Transverse colon (tissue), 4 donors: ENCODE results near the gene UBAP2L. TPM values are rescaled to one million over a fixed set of nuclear protein-coding genes. Genes with fewer than 3 reads are reported as not detected.

Source experiments
- DNase-seq: peaks from one replicate; pipeline ENCODE4 v3.0.0-alpha.2; 2019
- H3K27ac ChIP-seq, 4 donors: fragments of 200-600 bp; sonication (generic); 2 replicates each; pipeline ENCODE4 v1.5.1; 2016 to 2018; ENCODE audit warnings: inconsistent platforms in 4 of 4
- H3K27me3 ChIP-seq: fragments of 200-600 bp; sonication (generic); 2 replicates; pipeline ENCODE4 v1.5.1; 2017; ENCODE audit warnings: inconsistent platforms
- H3K36me3 ChIP-seq, 4 donors: fragments of 200-600 bp; sonication (generic); 2 replicates each; pipeline ENCODE4 v1.5.1; 2017 to 2019; ENCODE audit warnings: inconsistent platforms in 4 of 4
- H3K4me1 ChIP-seq, 4 donors: fragments of 200-600 bp; sonication (generic); 2 replicates each; pipeline ENCODE4 v1.5.1; 2017 to 2020; ENCODE audit warnings: inconsistent platforms in 4 of 4
- H3K4me3 ChIP-seq, 4 donors: fragments of 200-600 bp; sonication (generic); 1 replicate in 1 of 4; 2 replicates in 3 of 4; pipeline versions ENCODE4 v1.5.1 to v1.6.1; 2017 to 2019; ENCODE audit warnings: inconsistent platforms in 4 of 4
- H3K9me3 ChIP-seq, 2 donors: fragments of 200-600 bp; sonication (generic); 2 replicates each; pipeline ENCODE4 v1.5.1; 2017 to 2019; ENCODE audit warnings: inconsistent platforms in 2 of 2
- CTCF ChIP-seq, 5 experiments: fragments of 200-600 bp in 3 of 5; fragments of 450-650 bp in 2 of 5; sonication (generic) in 3 of 5; IDR thresholded peaks; 1 replicate in 2 of 5; 2 replicates in 3 of 5; pipeline ENCODE4 v1.5.1; 2016 to 2017; ENCODE audit warnings: antibody characterized with exemption in 5 of 5, inconsistent platforms in 3 of 5, mild to moderate bottlenecking in 2 of 5, moderate library complexity in 1 of 5
- EP300 ChIP-seq: sonication (generic); formaldehyde crosslinking; IDR thresholded peaks from one replicate; pipeline ENCODE4 v1.6.1; 2017; ENCODE audit warnings: antibody characterized with exemption, low read depth
- POLR2A ChIP-seq: fragments of 450-650 bp; IDR thresholded peaks from one replicate; pipeline ENCODE4 v1.6.1; 2016; ENCODE audit warnings: antibody characterized with exemption, mild to moderate bottlenecking, moderate library complexity
- POLR2AphosphoS5 ChIP-seq, 3 donors: sonication (generic); formaldehyde crosslinking; IDR thresholded peaks; one replicate each; pipeline ENCODE4 v1.6.1; 2016; ENCODE audit warnings: antibody characterized with exemption in 3 of 3
- WGBS, 2 donors: methylation state at CpG; one replicate each; pipeline ENCODE4 v1.1.5; 2018; ENCODE audit warnings: low coverage in 1 of 2; 5-methylcytosine and 5-hydroxymethylcytosine counted together
- in situ Hi-C, 4 donors: fragments of 200-750 bp; cut with MboI; loops; one replicate each; pipeline versions ENCODE4 v1.15.0 to v1.15.1; 2017; ENCODE audit warnings: low sequenced_read_pairs in 3 of 4, low pct_ligation_motif_present in 1 of 4, low pct_unique_long_range_greater_than_20kb in 1 of 4
- intact Hi-C: fragments of 100-400 bp; cut with DNase I; formaldehyde crosslinking; loops from one replicate; pipeline ENCODE4 v1.15.1; 2023; ENCODE audit warnings: low total_unique reads
- total RNA-seq, 4 donors: library from RNA; depleted of rRNA; stranded (reverse); fragments of >200 nt; gene quantifications; one replicate each; pipeline ENCODE4 v1.1.0, GENCODE V29; 2016

The UBAP2L gene
- total RNA-seq, 4 donors from 2014 or later, result 42.4 to 62.0 (median 50.6) TPM

GRCh38 chr1:154288661-154289060, 67.9 kb downstream of the UBAP2L start:
- H3K36me3 ChIP-seq, result no peaks in the 10 kb centered on the region
- no peak for DNase-seq
- H3K27ac ChIP-seq, result no peak overlapping the region
- H3K9me3 ChIP-seq, result no peaks in the 10 kb centered on the region
- in situ Hi-C loops (no loop called here), intact Hi-C loops (no loop called here)
- no peak for TF ChIP-seq EP300
- no peak for TF ChIP-seq POLR2AphosphoS5 (IDR thresholded peaks at IDR 0.05)
- no peak for TF ChIP-seq CTCF (IDR thresholded peaks at IDR 0.05)
- TF ChIP-seq POLR2A, result no peak
- H3K4me3 ChIP-seq, result no peak overlapping the region
- no peaks in the 10 kb centered on the region for H3K27me3 ChIP-seq
- 70 to 82% methylated on average over 2 to 3 of the region's 3 CpGs for WGBS, 2 donors
- no peaks in the 10 kb centered on the region for H3K4me1 ChIP-seq

- intact Hi-C loops (no loop called here), in situ Hi-C loops (no loop called here)
- no peaks in the 10 kb centered on the region for H3K27me3 ChIP-seq
- H3K9me3 ChIP-seq, result peaks cover 13 to 16% of the 10 kb centered on the region in 2 donors
- WGBS, 2 donors, result 82% methylated on average over 1 of the region's 1 CpG; no CpG with 5 or more reads in 1 of the 2 donors
- TF ChIP-seq POLR2AphosphoS5 (IDR thresholded peaks at IDR 0.05), result no peak
- no peak for TF ChIP-seq POLR2A
- no peak for TF ChIP-seq CTCF (IDR thresholded peaks at IDR 0.05)
- TF ChIP-seq EP300, result no peak
- H3K4me3 ChIP-seq, result no peak overlapping the region
- no peaks in the 10 kb centered on the region for H3K36me3 ChIP-seq
- H3K4me1 ChIP-seq, result no peaks in the 10 kb centered on the region
- DNase-seq, result no peak
- H3K27ac ChIP-seq, result no peak overlapping the region
Observed at GRCh38 chr1:154290921-154291320, 70.2 kb downstream of the UBAP2L start.

GRCh38 chr1:154295408-154296235, 74.9 kb downstream of the UBAP2L start:
- intact Hi-C loops (no loop called here), in situ Hi-C loops (no loop called here)
- Histone ChIP-seq H3K4me1 (no peaks in the 10 kb centered on the region), H3K4me3 (no peak overlapping the region), H3K27me3 (no peaks in the 10 kb centered on the region), H3K9me3 (peaks cover 21 to 25% of the 10 kb centered on the region in 2 donors), H3K36me3 (no peaks in the 10 kb centered on the region), H3K27ac (no peak overlapping the region)
- DNase-seq, result no peak
- TF ChIP-seq POLR2AphosphoS5 (IDR thresholded peaks at IDR 0.05) (no peak), POLR2A (no peak), CTCF (IDR thresholded peaks at IDR 0.05) (no peak), EP300 (no peak)
- 63 to 79% methylated on average over 6 to 8 of the region's 8 CpGs for WGBS, 2 donors

GRCh38 chr1:154301582-154301981, 80.8 kb downstream of the UBAP2L start:
- in situ Hi-C loops, result no loop called here
- no peak overlapping the region for H3K4me3 ChIP-seq
- peaks cover 0 to 6% of the 10 kb centered on the region in 2 donors for H3K9me3 ChIP-seq
- DNase-seq, result no peak
- 94% methylated on average over 1 of the region's 1 CpG; no CpG with 5 or more reads in 1 of the 2 donors for WGBS, 2 donors
- intact Hi-C loops, result no loop called here
- H3K36me3 ChIP-seq, result no peaks in the 10 kb centered on the region
- H3K27me3 ChIP-seq, result no peaks in the 10 kb centered on the region
- TF ChIP-seq EP300, result no peak
- no peak for TF ChIP-seq POLR2AphosphoS5 (IDR thresholded peaks at IDR 0.05)
- no peak for TF ChIP-seq CTCF (IDR thresholded peaks at IDR 0.05)
- no peak for TF ChIP-seq POLR2A
- H3K27ac ChIP-seq, result no peak overlapping the region
- H3K4me1 ChIP-seq, result no peaks in the 10 kb centered on the region
